ENCODE data around the gene CYSLTR2.

The CYSLTR2 gene, protein sequence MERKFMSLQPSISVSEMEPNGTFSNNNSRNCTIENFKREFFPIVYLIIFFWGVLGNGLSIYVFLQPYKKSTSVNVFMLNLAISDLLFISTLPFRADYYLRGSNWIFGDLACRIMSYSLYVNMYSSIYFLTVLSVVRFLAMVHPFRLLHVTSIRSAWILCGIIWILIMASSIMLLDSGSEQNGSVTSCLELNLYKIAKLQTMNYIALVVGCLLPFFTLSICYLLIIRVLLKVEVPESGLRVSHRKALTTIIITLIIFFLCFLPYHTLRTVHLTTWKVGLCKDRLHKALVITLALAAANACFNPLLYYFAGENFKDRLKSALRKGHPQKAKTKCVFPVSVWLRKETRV

DNA sequence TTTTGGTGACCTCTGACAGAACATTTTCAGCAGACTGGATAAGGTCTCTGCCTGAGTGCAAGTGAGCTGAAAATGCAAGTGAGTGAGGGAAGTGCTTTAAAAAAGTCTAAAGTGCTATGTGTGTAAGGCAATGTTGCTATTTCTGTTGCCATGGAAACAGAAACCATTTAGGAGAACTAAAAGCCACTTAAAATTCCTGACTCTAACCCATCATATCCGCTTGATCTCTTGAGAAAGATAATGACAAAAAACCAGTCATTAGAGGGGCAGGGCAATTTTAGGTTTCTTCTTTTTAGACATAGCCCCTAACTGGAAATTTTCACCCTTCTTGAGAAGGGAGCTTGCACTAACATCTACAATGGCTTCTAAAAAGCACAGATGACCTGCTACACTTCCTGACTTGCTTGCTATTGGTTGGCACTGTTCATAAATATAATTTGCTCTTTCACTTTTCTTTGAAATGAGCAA is at the start of gene CYSLTR2:
Gene CYSLTR2 (plus strand): TSS at position 458 of the 468 bp plus-strand sequence. CDS start 52,889 bp downstream, outside the sequence.
- DNase-seq (ENCODE audit: low read depth in 2 of 2), result peak in 1 of 2 donors; percentile 3

DNA sequence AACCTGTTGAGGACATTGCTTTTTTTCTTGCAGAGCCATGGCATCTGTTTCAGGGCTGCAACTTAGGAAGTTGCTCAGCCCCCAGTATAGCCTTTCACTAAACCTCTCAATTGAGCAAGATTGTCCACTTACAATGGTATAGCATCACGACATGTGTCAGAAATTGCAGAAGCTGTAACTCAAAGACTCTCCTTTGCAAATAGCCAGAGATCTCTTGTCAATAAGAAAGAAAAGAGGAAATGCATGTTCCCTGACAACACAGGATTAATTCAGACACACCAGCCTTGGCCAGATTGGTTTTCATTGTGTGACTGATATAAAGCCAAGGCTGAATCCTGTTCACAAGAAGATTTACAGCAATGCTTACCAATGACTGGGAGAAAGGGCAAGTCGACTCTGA is 38.7 kb upstream of the CYSLTR2 start:
- DNase-seq (ENCODE audit: low read depth in 2 of 2), result no peak

DNA sequence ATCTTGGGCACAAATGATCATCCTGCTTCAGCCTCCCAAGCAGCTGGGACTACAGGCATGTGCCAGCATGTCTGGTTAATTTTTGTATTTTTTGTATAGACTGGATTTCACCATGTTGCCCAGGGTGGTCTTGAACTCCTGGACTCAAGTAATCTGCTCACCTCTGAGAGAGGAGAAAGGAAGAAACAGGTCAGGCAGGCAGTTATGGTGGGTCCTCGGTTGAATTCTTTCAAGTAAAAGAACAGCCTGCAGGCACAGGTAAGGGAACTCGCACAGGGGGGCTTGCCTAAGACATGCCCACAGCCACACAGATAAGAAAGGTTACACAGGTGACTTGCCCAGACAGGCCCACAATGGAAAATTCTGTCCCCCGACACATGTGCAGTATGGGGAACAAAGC is 34.8 kb upstream of the CYSLTR2 start:
- DNase-seq (ENCODE audit: low read depth in 2 of 2), result no peak

DNA sequence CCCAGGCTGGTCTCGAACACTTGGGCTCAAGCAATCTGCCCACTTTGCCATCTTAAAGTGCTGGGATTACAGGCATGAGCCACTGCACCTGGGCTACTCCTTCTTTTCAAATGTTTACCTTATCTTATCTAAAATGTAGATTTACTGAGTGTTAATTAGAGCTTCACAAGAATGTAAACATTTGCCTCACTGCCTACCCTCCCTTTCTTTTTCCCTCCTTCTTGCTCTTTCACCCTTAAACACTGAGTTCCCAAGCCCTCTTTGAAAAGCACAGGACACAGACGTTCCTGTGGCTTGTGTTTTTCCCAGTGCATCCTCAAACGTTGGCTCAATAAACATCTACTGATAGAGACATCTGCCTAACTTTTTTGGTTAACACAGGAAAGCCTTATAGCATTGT is 32.7 kb upstream of the CYSLTR2 start:
- no peak for DNase-seq (ENCODE audit: low read depth in 2 of 2)

DNA sequence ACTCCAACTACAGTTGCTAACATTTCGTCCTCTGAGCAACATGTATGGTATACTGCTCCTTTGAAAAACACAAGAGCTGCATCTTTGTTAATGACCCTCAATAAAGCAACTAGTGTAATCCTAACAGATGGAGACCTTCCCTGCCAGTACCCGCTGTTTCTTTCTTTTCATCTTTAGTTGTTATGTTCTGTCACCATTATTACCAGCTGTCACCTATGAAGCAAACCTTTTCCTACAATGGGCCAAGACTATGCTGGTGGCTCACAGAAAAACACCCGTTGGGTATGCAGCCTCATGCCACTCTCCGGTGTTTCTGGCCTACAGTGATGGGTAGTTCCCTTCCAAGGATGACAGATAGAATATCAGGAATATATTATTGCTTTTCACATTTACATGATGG is 29.7 kb upstream of the CYSLTR2 start:
- DNase-seq (ENCODE audit: low read depth in 2 of 2), result no peak

DNA sequence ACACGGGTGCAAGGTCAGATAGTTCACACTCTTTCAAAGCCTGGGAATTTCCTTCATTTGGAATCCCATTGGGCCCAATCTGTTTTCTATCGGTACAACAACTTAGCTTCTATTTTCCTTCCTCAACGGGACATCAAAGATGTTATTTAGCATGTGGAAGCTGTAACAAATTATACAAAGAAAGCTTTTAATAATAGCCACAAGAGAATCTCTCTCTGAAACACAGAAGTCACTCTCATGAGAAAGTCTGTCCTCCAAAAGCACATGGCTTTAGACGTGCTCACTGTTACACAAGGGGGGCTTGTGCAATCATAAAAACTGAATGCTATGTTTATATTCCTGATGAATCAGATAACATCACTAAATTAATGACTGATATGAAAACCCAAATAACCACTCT is 28.9 kb upstream of the CYSLTR2 start:
- DNase-seq (ENCODE audit: low read depth in 2 of 2), result no peak

DNA sequence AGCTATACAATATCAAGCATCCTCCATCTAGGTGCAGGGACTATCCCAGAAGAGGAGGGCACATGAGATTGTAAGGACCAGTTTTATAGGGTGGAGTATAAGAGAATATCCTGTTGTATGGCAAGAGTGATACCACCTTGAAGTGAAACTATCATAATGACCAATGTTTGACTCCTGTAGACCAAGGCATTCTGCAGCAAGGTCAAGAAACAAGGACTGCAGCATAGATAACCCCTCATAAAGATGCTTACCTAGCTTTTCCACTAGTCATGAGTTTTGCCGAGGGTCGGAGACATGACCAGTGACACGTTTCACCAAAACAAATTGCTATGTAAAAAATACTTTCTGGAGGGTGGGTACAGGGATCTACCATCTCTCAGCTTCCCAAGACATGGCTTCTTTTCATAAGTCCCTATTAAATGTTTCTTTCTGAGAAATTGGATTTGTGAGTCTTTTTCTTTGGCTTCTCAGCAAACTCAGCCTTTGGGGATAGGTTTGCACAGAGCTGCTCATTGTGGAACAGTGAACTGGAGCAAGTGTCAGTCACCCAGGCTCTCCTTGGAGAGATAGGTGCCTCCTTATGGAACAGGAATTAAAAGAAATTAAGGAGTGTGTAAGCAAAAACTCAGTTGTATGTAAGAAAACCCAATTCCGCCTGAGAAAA is 28.2 kb upstream of the CYSLTR2 start:
- DNase-seq (ENCODE audit: low read depth in 2 of 2), result no peak

DNA sequence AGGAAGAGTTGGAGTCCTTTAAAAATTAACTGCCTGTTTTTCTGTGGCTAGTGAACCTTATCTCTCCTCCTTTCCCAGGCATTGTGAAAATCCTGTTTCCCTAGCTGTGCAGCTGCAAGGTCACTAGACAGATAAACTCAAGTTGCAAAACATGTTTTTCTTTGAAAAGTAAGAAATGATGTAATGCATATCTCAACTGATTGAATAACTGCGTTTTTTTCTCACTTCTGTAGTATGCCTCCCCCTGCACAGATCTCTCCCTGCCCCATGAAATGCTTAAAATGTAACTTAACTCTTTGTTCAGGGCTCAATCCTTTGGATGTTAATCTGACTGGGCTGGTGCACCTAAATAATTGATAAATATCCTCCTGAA is 27.7 kb upstream of the CYSLTR2 start:
- DNase-seq (ENCODE audit: low read depth in 2 of 2), result no peak

DNA sequence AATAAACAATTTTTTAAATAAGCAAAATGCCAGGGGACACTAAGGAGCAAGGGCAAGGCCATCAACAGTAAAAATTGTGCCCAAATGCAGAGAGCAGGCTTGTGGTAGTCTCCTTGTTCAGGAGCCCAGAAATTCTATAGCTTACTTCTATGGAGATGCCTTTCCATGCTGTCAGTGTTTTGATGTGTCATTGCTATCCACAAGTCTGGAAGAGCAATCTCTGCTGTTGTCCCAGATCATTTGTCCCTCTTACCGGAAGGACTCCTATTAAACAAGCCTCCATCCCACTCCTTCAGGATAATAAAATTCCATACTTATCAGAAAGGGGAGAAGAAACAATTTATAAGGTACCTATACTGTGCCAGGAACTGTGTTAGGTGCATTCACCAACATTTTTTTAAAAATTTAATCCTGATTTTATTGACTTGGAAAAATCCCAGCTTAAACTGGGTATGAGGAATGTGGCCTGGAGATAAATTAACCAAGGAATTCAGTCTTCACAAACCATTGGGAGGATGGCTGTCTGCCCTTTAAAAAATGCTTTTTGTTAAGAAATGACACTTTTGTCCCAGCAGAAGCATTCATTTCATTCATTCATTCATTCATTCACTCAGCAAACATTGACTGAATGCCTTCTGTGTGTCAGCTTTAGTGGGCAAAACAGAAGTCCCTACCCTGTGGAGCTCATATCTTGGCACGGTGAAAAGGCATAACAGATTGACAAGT is 26.8 kb upstream of the CYSLTR2 start:
- DNase-seq (ENCODE audit: low read depth in 2 of 2), result no peak

DNA sequence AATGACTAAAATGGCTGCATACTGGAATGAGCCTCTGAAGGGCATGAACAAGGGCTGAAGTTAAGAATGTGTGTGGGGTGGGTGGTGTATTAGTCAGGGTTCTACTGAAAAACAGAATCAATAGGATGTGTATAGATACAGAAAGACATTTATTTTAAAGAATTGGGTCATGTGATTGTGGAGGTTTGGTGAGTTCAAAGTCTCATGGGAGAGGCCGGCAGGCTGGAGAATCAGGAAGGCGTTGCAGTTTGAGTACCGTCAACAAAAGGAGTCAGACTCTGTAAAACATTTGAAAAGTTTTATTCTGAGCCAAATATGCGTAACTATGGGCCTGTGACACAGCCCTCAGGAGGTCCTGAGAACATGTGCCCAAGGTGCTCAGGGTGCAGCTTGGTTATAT is 24.5 kb upstream of the CYSLTR2 start:
- DNase-seq (ENCODE audit: low read depth in 2 of 2), result no peak

DNA sequence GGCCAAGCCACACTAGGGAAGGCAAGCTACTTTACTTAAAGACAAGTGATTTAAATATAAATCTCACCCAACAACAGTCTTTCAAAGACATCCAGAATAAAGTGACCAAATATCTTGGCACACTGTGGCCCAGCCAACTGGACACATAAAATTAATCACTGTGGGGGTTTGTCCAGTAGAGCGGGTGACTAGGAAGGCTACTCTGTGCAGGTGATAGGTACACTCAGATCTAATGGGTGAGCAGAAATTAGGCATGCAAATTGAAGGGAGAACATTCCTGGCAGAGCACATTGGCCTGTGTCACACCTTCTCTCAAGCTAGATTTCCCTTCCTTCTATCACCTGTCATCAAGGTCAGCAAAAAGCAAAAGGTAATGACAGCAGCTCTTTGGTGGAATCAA is 23.4 kb upstream of the CYSLTR2 start:
- DNase-seq (ENCODE audit: low read depth in 2 of 2), result no peak

DNA sequence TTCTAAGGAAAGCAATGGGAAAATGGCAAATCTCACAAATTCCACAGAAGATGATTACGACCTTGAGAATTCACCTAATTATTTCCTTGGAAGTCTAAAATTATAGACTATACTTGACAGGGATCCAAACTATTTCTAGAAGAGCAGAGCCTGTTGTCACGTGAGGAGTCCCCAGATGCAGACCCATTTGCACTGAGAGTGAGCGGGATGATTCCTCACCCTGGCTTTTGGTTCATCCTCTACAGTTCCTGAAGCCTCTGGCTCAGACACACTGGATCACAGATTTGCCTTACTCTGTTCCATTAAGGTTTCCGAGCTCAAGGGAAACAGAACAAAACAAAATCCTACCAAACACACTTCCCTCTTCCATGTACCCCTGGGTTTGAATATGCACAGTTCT is 23.0 kb upstream of the CYSLTR2 start:
- no peak for DNase-seq (ENCODE audit: low read depth in 2 of 2)

DNA sequence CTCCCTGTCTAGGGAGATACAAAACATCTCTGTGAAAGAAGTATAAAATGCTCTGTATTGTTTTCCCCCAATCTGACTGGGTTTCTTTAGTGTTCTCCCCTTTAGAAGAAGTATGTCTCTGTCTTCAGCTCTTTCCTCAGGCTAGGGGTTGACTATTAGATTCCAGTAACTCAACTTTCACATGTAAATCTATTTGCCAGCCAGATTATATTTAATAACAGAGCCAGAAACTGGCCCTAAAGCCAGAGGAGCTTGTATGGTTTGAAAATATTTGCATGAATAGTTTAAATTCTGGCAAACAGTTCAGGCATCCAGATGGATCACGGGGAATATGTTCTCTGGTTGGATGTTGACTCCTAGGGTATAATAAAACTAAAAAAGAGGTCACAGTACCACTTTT is 22.3 kb upstream of the CYSLTR2 start:
- DNase-seq (ENCODE audit: low read depth in 2 of 2), result no peak

DNA sequence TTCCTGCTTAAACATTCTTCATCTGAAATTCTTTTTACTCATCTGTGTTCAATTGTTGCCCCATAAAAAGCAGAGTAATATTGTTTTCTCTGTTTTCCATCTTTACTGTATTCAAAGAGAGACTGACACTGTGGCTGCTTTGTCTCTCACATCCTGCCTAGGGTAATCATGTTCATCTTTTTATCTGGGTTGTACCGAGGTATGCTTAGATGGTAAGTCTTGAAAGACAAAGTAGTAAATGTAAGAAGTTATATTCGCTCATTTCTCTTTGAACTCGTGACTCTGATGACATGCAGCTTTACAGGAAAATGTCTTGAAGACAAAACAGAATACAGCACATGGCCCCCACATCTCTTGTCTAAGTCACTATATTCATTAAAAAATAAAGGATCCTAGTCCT is 20.0 kb upstream of the CYSLTR2 start:
- no peak for DNase-seq (ENCODE audit: low read depth in 2 of 2)

DNA sequence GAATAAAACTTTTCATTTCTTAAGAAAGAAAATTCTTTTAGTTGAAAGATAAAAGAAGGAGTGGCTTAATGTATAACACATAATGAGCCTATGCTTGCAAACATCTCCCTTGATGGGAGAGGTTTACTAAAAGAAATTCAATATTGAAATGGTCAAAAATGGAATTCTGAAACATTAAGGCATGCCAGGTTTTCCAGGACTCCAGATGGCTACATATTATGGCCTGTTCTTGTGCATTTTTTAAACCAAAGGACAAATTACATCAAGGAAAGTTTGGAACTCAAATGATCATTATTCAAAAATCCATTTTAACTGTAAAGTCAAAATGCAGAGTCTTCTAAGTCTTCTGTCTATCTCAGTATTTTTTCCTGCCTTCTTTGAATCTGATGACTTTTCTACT is 19.1 kb upstream of the CYSLTR2 start:
- DNase-seq (ENCODE audit: low read depth in 2 of 2), result no peak

DNA sequence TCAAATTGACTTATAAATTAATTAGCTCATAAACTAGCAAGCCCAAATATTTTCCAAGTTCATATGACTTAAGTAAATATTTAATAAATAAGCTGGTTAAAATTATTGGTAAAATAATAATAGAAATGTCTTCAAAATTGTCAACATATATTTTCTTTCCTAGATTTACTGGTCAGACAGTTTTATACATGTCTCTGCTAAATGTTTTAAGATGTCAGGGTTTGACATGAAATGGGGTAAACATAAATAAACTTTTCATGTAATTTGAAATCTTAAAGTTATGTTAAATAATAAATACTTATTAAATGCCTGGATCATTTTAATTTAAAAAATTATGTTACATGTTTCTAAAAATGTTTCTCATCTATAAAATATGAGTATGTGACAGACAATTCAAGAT is 18.3 kb upstream of the CYSLTR2 start:
- no peak for DNase-seq (ENCODE audit: low read depth in 2 of 2)

DNA sequence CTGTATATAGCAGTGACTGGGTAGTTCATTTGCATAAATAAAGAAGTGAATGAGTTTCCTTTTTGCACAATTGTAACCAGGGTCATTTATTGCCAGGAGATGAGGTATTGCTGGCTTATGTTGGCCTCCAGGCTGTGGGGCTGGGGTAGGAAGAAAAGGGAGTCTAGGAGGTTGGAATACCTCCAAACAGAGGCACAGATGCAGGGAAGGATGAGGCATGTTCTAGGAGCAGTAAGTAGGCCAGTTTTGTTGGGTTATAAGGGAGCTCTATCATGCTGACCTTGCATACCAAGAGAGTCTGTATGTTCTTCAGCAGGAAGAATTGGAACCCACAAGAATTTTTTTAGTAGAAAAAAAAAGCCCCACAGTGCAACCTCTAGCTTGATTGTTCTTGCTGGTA is 17.2 kb upstream of the CYSLTR2 start:
- no peak for DNase-seq (ENCODE audit: low read depth in 2 of 2)

DNA sequence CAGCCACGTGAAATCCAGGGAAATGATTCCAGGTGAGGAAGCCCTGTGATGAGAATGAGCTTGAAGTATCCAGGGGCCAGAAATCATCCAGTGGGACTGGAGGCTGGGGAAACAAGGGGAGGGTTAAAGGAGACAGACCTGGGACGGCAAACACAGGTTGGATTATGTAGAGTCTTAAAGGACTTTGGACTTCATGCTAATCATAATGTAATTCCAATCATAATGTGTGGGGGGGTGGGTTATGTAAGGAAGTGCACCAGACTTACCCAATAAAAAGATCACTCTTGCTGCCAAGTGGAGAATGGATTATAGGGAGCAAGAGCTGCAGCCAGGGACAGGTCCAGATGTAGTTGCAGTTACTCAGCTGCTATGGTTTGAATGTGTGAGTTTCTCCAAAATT is 16.1 kb upstream of the CYSLTR2 start:
- DNase-seq (ENCODE audit: low read depth in 2 of 2), result no peak

DNA sequence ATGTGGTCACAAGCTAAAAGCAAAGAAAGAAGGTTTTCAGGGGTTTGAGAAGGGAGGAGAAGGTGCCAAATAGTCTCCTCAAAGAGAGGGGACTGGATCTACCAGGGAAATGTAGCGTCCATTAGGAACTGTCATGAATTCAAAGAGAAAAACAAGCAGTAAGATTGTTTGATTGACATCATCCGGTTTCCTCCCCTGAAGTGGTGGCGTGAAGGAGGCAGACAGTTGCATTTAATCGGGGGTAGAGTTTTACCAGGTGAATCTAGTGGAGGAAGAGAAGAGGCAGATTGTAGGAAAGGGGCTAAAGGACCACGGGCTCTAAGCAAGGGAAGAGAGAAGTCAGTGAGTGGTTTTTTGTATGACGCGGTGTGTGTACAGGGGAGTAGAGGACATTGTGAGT is 13.0 kb upstream of the CYSLTR2 start:
- DNase-seq (ENCODE audit: low read depth in 2 of 2), result no peak

DNA sequence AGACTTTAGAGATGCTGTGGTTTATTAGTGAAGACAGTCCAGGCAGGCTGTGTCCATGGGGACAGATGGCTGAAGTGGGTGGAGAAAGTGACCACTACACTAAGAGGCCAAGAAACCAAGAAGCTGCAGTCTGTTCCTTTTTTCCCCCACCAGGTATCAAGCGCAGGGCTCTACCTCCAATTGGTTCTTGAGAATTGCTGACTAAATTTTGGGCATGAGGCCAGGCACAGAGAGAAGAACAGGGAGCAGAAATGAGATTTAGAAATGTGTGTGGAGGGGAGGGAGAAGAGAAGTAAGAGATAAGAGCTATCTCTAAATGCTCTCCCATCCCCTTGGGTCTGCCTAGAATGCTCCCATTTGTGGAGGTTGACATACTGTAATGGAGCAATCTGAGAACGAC is 12.3 kb upstream of the CYSLTR2 start:
- no peak for DNase-seq (ENCODE audit: low read depth in 2 of 2)

DNA sequence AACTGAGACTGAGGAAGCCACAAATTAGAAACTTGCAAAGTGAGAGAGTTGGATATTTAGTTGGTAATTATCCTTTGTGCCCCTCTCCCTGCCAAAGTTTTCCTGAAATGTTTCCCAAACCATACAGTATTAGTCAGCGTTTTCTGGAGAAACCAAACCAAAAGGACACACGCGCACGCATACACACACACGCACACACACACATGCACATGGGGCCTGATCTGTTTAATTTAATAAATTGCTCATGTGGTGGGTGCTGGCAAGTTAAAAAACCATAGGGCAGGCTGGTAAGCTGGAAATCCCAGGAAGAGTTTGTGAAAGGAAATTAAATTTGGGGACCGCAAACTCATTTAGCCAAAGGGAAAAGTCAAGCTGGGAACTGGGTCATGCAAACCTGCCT is 11.7 kb upstream of the CYSLTR2 start:
- no peak for DNase-seq (ENCODE audit: low read depth in 2 of 2)

DNA sequence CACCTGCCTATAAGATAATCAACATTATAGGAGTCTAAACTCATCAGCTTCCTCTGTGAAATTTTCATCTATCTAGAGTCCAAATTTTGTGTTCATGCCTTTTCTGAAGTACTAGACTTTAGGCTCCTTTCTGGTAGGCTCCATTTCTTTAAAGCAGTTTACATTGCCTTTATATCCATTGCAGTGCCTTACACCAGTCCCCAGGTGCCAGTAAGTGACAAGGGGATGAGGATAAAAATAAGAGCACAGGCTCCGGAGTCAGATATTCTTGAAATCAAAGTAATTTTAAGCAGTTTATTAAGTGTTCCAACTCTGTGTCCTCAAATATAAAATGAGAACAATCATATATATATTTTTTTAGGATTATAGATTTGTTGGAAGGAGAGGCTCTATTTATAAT is 10.6 kb upstream of the CYSLTR2 start:
- no peak for DNase-seq (ENCODE audit: low read depth in 2 of 2)

DNA sequence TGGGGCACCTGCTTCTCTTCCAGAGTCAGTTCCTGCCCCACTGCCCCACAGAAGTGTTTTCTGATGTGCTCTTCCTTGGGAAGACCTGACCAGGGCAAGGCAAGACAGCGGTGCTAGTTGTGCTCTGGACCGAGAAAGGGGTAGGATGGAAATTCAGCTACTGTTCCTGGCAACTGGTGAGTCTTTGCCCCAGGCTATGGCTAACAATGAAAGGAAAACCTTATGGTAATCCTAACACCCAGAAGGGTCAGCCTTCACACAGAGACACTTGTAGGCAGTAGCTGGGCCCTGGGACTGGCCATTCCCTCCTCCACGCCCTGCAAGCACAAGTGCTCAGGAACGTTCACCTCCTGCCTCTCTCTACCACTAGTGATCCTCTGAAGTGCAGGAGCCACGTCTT is 9.6 kb upstream of the CYSLTR2 start:
- DNase-seq (ENCODE audit: low read depth in 2 of 2), result no peak

Measured in activated CD4-positive, alpha-beta T cell treated with anti-CD3 and anti-CD28 coated beads for 24 hours (primary cell).